Tibial nerve (tissue), 4 donors: ENCODE measurements around the gene MANEAL. TPM values are rescaled to one million over a fixed set of nuclear protein-coding genes. Genes with fewer than 3 reads are reported as not detected.
A peak's percentile ranks its signal among the peaks of the same experiment; 100 is the strongest.

Experiments used
- DNase-seq, 2 donors: peaks; one replicate each; pipeline ENCODE4 v3.0.0-alpha.2; 2019; ENCODE audit warnings: low spot score in 2 of 2
- H3K27ac ChIP-seq, 4 donors: fragments of 200-600 bp; sonication (generic) in 3 of 4; one replicate each; pipeline ENCODE4 v1.5.1; 2017 to 2019; ENCODE audit warnings: mild to moderate bottlenecking in 1 of 4
- H3K27me3 ChIP-seq, 2 donors: fragments of 200-600 bp; sonication (generic) in 1 of 2; one replicate each; pipeline versions ENCODE4 v1.5.1 to v1.6.0; 2017 to 2019
- H3K36me3 ChIP-seq, 3 donors: fragments of 200-600 bp; sonication (generic); one replicate each; pipeline ENCODE4 v1.5.1; 2018 to 2019
- H3K4me1 ChIP-seq, 4 donors: fragments of 200-600 bp; sonication (generic) in 3 of 4; one replicate each; pipeline ENCODE4 v1.5.1; 2017 to 2019
- H3K4me3 ChIP-seq, 4 donors: fragments of 200-600 bp; sonication (generic) in 3 of 4; one replicate each; pipeline ENCODE4 v1.5.1; 2017 to 2019; ENCODE audit warnings: mild to moderate bottlenecking in 1 of 4, moderate library complexity in 1 of 4
- H3K9me3 ChIP-seq, 4 donors: fragments of 200-600 bp; sonication (generic) in 3 of 4; one replicate each; pipeline ENCODE4 v1.5.1; 2017 to 2019
- EP300 ChIP-seq, 2 donors: sonication (generic); formaldehyde crosslinking; IDR thresholded peaks; one replicate each; pipeline ENCODE4 v1.6.1; 2017; ENCODE audit warnings: antibody characterized with exemption in 2 of 2, mild to moderate bottlenecking in 1 of 2
- POLR2A ChIP-seq, 2 donors: fragments of 450-650 bp; IDR thresholded peaks; one replicate each; pipeline ENCODE4 v1.6.1; 2017; ENCODE audit warnings: antibody characterized with exemption in 2 of 2, mild to moderate bottlenecking in 2 of 2, moderate library complexity in 2 of 2
- WGBS, 2 donors: methylation state at CpG; one replicate each; pipeline ENCODE4 v1.1.5; 2018; 5-methylcytosine and 5-hydroxymethylcytosine counted together
- total RNA-seq, 4 donors: library from RNA; depleted of rRNA; stranded (reverse); fragments of >200 nt; gene quantifications; one replicate each; pipeline ENCODE4 v1.1.0, GENCODE V29; 2016
- TF ChIP-seq, protein P1 (sequence below), 5 experiments: fragments of 200-600 bp in 3 of 5; fragments of 450-650 bp in 2 of 5; sonication (generic) in 3 of 5; IDR thresholded peaks; one replicate each; pipeline ENCODE4 v1.5.1; 2016 to 2019; ENCODE audit warnings: antibody characterized with exemption in 5 of 5, mild to moderate bottlenecking in 3 of 5, moderate library complexity in 2 of 5

MANEAL gene
- total RNA-seq, 4 donors from 2014 or later, result 0.44 to 1.8 (median 1.7) TPM

DNA sequence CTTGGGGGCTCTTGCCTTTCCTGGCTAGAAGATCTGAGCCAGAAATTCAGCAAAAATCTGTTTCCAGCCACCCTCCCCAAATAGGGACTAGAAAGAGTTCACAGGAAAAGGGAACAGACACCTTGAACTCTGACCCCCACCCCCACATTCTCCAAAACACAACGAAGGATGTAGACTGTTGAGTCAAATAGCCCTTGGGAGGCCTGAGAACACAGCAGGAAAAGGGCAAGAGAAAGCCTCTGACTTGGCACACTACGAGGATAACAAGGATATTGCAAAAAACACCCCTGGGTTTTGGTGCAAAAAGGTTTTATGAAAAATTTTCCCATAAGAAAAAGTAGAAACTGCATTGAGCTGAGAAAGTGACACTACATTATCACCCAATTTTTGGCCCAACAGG is 16.3 kb downstream of the MANEAL start:
- Histone ChIP-seq H3K4me3 (no peak overlapping the region), H3K9me3 (no peaks in the 10 kb centered on the region), H3K27me3 (no peaks in the 10 kb centered on the region), H3K27ac (peak overlapping the region in 2 of 4 donors; percentile 94 to 97), H3K36me3 (peaks cover 0 to 28% (median 0%) of the 10 kb centered on the region in 3 donors), H3K4me1 (peaks cover 0 to 54% (median 23%) of the 10 kb centered on the region in 4 donors)
- WGBS, 2 donors, result 13 to 25% methylated on average over 2 of the region's 2 CpGs
- DNase-seq, result no peak
- TF ChIP-seq, protein P1, sequence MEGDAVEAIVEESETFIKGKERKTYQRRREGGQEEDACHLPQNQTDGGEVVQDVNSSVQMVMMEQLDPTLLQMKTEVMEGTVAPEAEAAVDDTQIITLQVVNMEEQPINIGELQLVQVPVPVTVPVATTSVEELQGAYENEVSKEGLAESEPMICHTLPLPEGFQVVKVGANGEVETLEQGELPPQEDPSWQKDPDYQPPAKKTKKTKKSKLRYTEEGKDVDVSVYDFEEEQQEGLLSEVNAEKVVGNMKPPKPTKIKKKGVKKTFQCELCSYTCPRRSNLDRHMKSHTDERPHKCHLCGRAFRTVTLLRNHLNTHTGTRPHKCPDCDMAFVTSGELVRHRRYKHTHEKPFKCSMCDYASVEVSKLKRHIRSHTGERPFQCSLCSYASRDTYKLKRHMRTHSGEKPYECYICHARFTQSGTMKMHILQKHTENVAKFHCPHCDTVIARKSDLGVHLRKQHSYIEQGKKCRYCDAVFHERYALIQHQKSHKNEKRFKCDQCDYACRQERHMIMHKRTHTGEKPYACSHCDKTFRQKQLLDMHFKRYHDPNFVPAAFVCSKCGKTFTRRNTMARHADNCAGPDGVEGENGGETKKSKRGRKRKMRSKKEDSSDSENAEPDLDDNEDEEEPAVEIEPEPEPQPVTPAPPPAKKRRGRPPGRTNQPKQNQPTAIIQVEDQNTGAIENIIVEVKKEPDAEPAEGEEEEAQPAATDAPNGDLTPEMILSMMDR (IDR thresholded peaks at IDR 0.05), result no peak
- TF ChIP-seq EP300 (IDR thresholded peaks at IDR 0.05), result no peak
- TF ChIP-seq POLR2A (IDR thresholded peaks at IDR 0.05), result no peak

DNA sequence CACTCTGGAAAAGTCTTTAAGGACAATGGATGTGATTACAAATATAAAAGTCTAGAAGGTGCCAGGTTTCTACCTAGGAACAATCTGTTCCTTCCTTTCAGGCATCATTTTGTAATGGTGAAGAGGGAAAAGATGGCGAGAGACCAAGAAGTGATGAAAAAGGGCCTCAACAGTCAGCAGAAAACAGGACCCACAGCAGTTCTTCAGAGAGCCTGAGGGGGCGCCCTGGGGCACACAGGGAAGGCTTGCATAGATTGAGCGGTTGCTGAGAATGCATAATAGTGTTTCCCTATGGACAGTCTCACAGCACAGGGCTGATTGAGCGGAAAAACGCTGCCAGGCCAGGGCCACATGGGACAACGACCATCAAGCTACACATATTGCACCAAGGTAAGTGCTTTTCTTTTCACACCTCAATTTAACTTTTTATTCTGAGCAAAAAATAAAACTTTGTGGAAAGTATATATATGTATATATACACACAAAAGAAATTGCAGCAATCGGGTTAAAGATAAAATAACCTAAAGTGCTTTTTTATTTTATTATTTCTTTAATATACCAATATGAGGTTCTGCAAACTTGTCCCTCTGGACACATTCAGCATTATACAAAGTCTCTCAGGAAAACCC is 17.5 kb downstream of the MANEAL start:
- TF ChIP-seq EP300 (IDR thresholded peaks at IDR 0.05) (peak in 1 of 2 donors; percentile 16), POLR2A (IDR thresholded peaks at IDR 0.05) (no peak)
- TF ChIP-seq, protein P1 (IDR thresholded peaks at IDR 0.05), result peak; percentile 48 to 76 (median 61)
- Histone ChIP-seq H3K27me3 (no peaks in the 10 kb centered on the region), H3K4me1 (peaks cover 0 to 42% (median 23%) of the 10 kb centered on the region in 4 donors), H3K27ac (no peak overlapping the region), H3K9me3 (no peaks in the 10 kb centered on the region), H3K36me3 (peaks cover 0 to 28% (median 3%) of the 10 kb centered on the region in 3 donors), H3K4me3 (no peak overlapping the region)
- 26 to 27% methylated on average over 7 of the region's 7 CpGs for WGBS, 2 donors
- DNase-seq, result peak; percentile 23 to 64

DNA sequence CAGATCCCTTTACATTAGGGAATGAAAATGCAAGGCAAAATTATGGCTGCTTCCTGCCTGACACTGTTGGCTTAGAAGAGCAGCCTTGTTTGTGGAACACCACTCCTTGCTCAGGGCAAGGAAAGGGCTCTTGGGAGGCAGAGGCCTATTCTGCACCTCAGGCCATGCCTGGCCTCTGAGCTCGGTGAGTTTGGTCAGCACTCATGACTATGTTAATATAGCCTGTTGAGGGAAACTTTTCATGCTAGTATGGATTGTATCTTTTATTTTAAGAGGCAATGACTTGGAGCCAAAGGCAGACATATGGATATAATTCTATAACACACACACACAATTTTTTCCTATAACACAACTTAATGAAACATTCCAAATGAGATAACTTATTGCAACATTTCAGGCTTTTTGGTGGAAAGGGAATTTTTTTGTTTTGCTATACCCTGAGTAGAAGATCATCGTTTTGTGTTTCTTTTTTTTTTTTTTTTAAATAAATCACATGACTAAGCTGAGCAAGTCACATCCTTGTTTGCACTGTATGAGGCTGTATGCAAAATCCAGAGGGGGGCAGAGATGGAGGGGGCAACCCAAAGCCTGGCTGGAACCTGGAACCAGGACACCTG is 20.0 kb downstream of the MANEAL start:
- Histone ChIP-seq H3K4me3 (no peak overlapping the region), H3K27ac (no peak overlapping the region), H3K27me3 (no peaks in the 10 kb centered on the region), H3K9me3 (no peaks in the 10 kb centered on the region), H3K4me1 (peaks cover 0 to 40% (median 17%) of the 10 kb centered on the region in 4 donors), H3K36me3 (peaks cover 0 to 27% (median 3%) of the 10 kb centered on the region in 3 donors)
- 51 to 54% methylated on average over 2 of the region's 2 CpGs for WGBS, 2 donors
- TF ChIP-seq POLR2A (IDR thresholded peaks at IDR 0.05) (no peak), EP300 (IDR thresholded peaks at IDR 0.05) (no peak)
- TF ChIP-seq, protein P1 (IDR thresholded peaks at IDR 0.05), result no peak
- DNase-seq, result no peak

DNA sequence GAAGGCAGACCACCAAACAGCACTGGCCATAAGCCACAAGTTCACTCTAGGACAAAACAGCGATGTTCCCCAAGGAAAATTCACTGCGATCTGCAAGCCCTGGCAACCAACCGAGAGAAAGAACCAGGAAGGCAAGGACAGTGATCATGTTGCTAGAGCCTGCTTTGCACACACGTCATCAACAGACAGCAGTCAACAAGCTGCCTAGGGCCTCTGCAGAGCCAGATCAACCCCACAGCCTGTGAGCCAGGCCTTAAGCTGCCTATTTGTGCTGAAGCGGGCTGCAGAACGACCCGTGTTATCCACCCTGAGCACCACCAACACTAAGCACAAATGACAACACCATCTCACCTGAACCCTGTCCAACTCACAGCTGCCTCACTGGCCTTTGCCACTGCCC is 20.6 kb downstream of the MANEAL start:
- WGBS, 2 donors, result 71 to 87% methylated on average over 7 of the region's 7 CpGs
- TF ChIP-seq POLR2A (IDR thresholded peaks at IDR 0.05), result no peak
- no peak for TF ChIP-seq EP300 (IDR thresholded peaks at IDR 0.05)
- TF ChIP-seq, protein P1 (IDR thresholded peaks at IDR 0.05), result no peak
- Histone ChIP-seq H3K4me3 (no peak overlapping the region), H3K27ac (no peak overlapping the region), H3K27me3 (no peaks in the 10 kb centered on the region), H3K36me3 (peaks cover 0 to 33% (median 3%) of the 10 kb centered on the region in 3 donors), H3K9me3 (no peaks in the 10 kb centered on the region), H3K4me1 (peaks cover 0 to 33% (median 12%) of the 10 kb centered on the region in 4 donors)
- no peak for DNase-seq

DNA sequence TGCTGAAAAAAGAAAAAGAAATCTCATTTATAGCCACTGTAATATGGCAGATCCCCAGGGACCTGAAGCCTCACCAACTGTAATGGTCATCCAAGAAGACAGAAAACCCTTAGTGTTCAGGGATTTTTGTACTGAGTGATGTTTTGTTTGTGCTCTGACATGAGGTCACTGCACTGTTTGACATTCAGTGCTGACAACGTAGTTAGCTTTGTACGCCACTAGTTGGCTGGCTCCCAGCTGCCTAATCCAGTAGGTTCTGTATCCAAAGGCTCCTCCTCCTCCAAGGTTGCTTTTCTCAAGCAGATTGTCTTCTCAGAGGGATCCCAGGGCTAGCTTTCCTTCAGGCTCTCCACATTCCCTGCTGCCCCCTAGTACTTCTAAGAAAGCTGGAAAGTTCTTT is 23.8 kb downstream of the MANEAL start:
- TF ChIP-seq POLR2A (IDR thresholded peaks at IDR 0.05), result no peak
- TF ChIP-seq, protein P1 (IDR thresholded peaks at IDR 0.05), result no peak
- TF ChIP-seq EP300 (IDR thresholded peaks at IDR 0.05), result no peak
- DNase-seq, result no peak
- H3K4me3 ChIP-seq, result no peak overlapping the region
- 6 to 21% methylated on average over 2 of the region's 2 CpGs for WGBS, 2 donors
- no peaks in the 10 kb centered on the region for H3K27me3 ChIP-seq
- H3K9me3 ChIP-seq, result no peaks in the 10 kb centered on the region
- H3K36me3 ChIP-seq, result peaks cover 3 to 63% (median 13%) of the 10 kb centered on the region in 3 donors
- H3K4me1 ChIP-seq, result peaks cover 0 to 12% (median 4%) of the 10 kb centered on the region in 4 donors
- peak overlapping the region in 2 of 4 donors; percentile 52 to 75 for H3K27ac ChIP-seq
